RPMI8226 (cell line): ENCODE results near the gene MIF4GD.
"Not testable (repeated sequence)": the region's sequence is repeated elsewhere in the genome, so short reads cannot be mapped to it uniquely, and the experiment has no call there.

Source experiments
- DNase-seq: peaks from one replicate; pipeline ENCODE4 v3.0.0-alpha.2; 2015

The MIF4GD gene

GRCh38 chr17:75270966-75271232 is at the start of gene MIF4GD:
TSS of gene MIF4GD (minus strand) at chr17:75271231. CDS start at chr17:75270195, 1,036 bp downstream.
- DNase-seq, result no peak

- DNase-seq, result no peak
Observed at GRCh38 chr17:75319904-75320691, 49.1 kb upstream of the MIF4GD start.

GRCh38 chr17:75318615-75319222 is 47.7 kb upstream of the MIF4GD start:
- DNase-seq, result no peak

GRCh38 chr17:75318211-75318610 is 47.2 kb upstream of the MIF4GD start:
- no peak for DNase-seq

- no peak for DNase-seq
Observed at GRCh38 chr17:75317671-75318070, 46.6 kb upstream of the MIF4GD start.

GRCh38 chr17:75316253-75316652 is 45.2 kb upstream of the MIF4GD start:
- no peak for DNase-seq

- no peak for DNase-seq
Observed at GRCh38 chr17:75315541-75316243, 44.7 kb upstream of the MIF4GD start.

- no peak for DNase-seq
Observed at GRCh38 chr17:75313941-75314551, 43.0 kb upstream of the MIF4GD start.

GRCh38 chr17:75308732-75309629 is 38.0 kb upstream of the MIF4GD start:
- DNase-seq, result no peak

- DNase-seq, result no peak
Observed at GRCh38 chr17:75307957-75308731, 37.1 kb upstream of the MIF4GD start.

- DNase-seq, result no peak
Observed at GRCh38 chr17:75301502-75302206, 30.6 kb upstream of the MIF4GD start.

- no peak for DNase-seq
Observed at GRCh38 chr17:75301049-75301448, 30.0 kb upstream of the MIF4GD start.

GRCh38 chr17:75300280-75300679 is 29.2 kb upstream of the MIF4GD start:
- no peak for DNase-seq

- peak; percentile 37 for DNase-seq
Observed at GRCh38 chr17:75295201-75296158, 24.4 kb upstream of the MIF4GD start.

GRCh38 chr17:75292810-75293448 is 21.9 kb upstream of the MIF4GD start:
- DNase-seq, result not testable (repeated sequence)

GRCh38 chr17:75289832-75290337 is 18.9 kb upstream of the MIF4GD start:
- peak; percentile 80 for DNase-seq

GRCh38 chr17:75289115-75289831 is 18.2 kb upstream of the MIF4GD start, which contains the start of gene SLC25A19:
TSS of gene SLC25A19 (minus strand) at chr17:75289433. CDS start at chr17:75286764, 2,669 bp downstream.
- DNase-seq, result peak; percentile 98

GRCh38 chr17:75288770-75289114 is 17.7 kb upstream of the MIF4GD start:
- peak; percentile 87 for DNase-seq
